MG63 (cell line): Measurements from ENCODE around the gene ANTXR1. TPM values are rescaled to one million over a fixed set of nuclear protein-coding genes. Genes with fewer than 3 reads are reported as not detected.

Source experiments
- DNase-seq: peaks from one replicate; pipeline ENCODE4 v3.0.0-alpha.2; 2020
- H3K27me3 ChIP-seq: fragments of 250-450 bp; sonication (Bioruptor Pico); 2 replicates; pipeline ENCODE4 v1.5.1; 2020; ENCODE audit warnings: mild to moderate bottlenecking, moderate library complexity
- H3K36me3 ChIP-seq: fragments of 250-450 bp; sonication (Bioruptor Pico); 2 replicates; pipeline ENCODE4 v1.5.1; 2020; ENCODE audit warnings: mild to moderate bottlenecking, moderate library complexity
- H3K4me3 ChIP-seq: fragments of 250-450 bp; sonication (Bioruptor Pico); 2 replicates; pipeline ENCODE4 v1.5.1; 2020; ENCODE audit warnings: mild to moderate bottlenecking, moderate library complexity
- H3K9me3 ChIP-seq: fragments of 250-450 bp; sonication (Bioruptor Pico); 2 replicates; pipeline ENCODE4 v1.5.1; 2020; ENCODE audit warnings: mild to moderate bottlenecking, moderate library complexity
- total RNA-seq: library from RNA; depleted of rRNA; stranded (reverse); fragments of >200 nt; shearing (Covaris generic); gene quantifications from 2 replicates; pipeline ENCODE4 v1.2.3, GENCODE V29; 2014; ENCODE audit warnings: low replicate concordance

Gene ANTXR1
- total RNA-seq, 1 experiment from 2014 or later = 48.6 TPM

GRCh38 chr2:69147841-69148533 lies 135.0 kb downstream of the ANTXR1 start:
- no peaks in the 10 kb centered on the region for H3K27me3 ChIP-seq
- peaks cover 32% of the 10 kb centered on the region for H3K36me3 ChIP-seq
- DNase-seq = no peak
- H3K4me3 ChIP-seq = no peak overlapping the region
- H3K9me3 ChIP-seq = no peaks in the 10 kb centered on the region

DNA sequence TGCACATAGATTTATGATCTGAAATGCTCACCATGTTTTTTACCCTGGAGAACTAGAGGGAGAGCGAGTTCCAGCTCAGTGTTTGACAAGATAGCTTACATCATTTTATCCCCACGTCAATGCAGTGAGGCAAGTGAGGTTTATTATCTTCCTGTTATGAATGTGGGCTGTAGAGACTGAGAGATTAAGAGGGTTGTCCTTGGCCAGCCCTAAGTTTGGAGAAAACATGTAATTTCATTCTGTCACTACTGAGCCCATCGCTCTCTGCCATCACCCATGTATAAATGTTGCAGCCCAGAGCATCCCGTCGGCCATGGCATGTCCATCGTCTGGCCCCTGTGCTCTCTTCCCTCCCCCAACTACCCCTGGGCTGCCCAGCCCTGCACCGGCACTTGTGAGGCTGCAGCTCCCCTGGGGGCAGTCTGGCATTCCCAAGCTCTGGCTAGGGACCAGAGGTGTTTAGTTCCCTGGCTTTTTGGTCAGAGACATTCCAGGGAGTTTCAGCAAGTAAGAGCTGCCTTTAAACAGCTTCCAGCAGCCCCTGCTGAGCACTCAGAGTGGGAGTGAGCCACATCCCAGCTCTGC lies 136.7 kb downstream of the ANTXR1 start:
- DNase-seq = peak; percentile 65
- Histone ChIP-seq H3K36me3 (peaks cover 41% of the 10 kb centered on the region), H3K4me3 (no peak overlapping the region), H3K27me3 (no peaks in the 10 kb centered on the region), H3K9me3 (no peaks in the 10 kb centered on the region)

DNA sequence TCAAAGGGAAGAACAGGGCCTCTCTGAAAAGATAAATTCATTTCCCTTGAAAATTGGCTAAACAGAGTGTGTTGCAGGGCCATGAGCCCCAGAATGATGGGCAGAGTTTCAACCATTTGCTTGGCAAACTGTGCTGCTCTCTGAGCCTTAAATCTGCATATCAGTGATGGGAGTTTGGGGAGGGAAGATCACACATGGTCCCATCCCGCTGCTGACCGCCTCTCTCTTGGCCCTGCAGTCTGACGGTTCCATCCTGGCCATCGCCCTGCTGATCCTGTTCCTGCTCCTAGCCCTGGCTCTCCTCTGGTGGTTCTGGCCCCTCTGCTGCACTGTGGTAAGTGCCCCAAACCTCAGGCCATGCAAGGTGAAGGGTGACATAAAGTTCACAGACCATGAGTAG lies 139.0 kb downstream of the ANTXR1 start:
- no peak for DNase-seq
- Histone ChIP-seq H3K9me3 (no peaks in the 10 kb centered on the region), H3K36me3 (peaks cover 32% of the 10 kb centered on the region), H3K27me3 (no peaks in the 10 kb centered on the region), H3K4me3 (no peak overlapping the region)

DNA sequence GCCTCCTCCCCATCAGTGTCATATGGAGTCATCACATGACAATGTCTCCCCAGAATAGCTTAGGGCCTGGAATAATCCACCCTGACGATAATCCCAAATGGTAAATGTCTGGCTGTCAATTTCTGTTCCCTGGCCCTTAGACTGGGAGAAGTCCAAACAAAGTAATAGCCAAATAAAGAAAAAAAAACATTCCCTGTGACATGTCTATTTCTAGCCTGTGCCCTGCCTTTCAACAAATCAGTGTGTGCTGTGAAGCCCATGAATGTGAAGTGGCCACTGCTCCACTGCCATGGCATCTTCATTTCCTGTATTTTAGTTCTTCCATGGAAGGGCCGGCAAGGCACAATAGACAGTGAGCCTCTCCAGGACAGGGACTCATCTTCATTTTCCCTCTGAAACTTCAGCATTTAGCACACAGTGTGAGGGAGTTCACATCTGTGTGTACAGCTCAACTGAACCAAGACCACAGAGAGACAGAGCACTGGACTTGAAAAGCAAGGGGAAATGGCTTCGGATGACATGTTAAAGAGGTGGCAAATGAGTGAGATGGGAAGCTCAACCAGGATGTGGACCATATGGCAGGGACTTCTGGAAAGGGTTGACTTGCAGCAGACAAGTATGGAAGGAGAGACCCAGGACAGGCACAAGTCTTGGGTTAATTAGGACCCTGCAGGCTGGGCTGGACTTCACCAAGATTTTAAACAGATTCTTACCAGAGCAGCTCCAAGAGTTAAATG lies 140.0 kb downstream of the ANTXR1 start:
- DNase-seq = no peak
- H3K9me3 ChIP-seq = no peaks in the 10 kb centered on the region
- H3K4me3 ChIP-seq = no peak overlapping the region
- peaks cover 37% of the 10 kb centered on the region for H3K36me3 ChIP-seq
- no peaks in the 10 kb centered on the region for H3K27me3 ChIP-seq

- Histone ChIP-seq H3K9me3 (no peaks in the 10 kb centered on the region), H3K27me3 (no peaks in the 10 kb centered on the region), H3K4me3 (no peak overlapping the region), H3K36me3 (peaks cover 37% of the 10 kb centered on the region)
- no peak for DNase-seq
These were observed 141.1 kb downstream of the ANTXR1 start for GRCh38 chr2:69154106-69154505.

GRCh38 chr2:69156624-69157023 lies 143.6 kb downstream of the ANTXR1 start:
- peaks cover 33% of the 10 kb centered on the region for H3K36me3 ChIP-seq
- H3K9me3 ChIP-seq = no peaks in the 10 kb centered on the region
- H3K27me3 ChIP-seq = no peaks in the 10 kb centered on the region
- DNase-seq = no peak
- H3K4me3 ChIP-seq = no peak overlapping the region

DNA sequence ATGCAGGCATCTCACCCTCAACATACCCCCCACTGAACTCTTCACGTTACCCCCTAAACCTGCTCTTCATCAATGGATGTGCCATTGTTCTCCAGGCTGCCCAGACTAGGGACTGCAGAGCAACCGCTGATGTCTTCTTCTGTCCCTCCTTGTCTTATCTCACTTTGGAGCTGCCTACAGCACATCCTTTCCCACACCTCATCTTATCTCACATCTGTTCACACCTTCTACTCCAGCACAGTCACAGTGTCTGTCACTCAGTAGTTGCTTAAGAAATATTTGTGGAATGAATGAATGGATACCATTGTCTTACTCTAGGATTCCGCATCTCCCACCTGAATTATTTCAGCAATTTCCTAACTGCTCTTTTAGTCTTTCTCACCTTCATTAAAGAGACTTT lies 144.5 kb downstream of the ANTXR1 start:
- Histone ChIP-seq H3K36me3 (peaks cover 27% of the 10 kb centered on the region), H3K4me3 (no peak overlapping the region), H3K9me3 (no peaks in the 10 kb centered on the region), H3K27me3 (no peaks in the 10 kb centered on the region)
- DNase-seq = no peak

DNA sequence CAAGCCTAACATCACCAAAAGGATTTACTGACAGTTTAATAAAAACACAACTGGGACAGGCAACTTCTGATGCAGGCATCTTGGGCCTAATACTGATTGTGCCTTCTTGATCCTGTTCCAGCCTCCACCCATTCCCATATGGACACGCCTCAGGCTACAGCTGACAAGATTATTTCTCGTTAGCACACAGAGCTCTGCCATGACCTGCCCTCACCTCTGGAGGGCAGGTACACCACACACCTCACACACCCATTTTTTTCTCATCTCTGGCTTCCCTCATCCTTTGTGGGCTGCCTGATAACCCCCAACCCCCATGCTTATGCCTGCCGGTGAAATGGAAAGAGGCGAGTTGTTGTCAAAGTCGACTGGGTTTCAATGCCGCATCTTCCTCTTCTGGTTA lies 147.0 kb downstream of the ANTXR1 start:
- no peaks in the 10 kb centered on the region for H3K27me3 ChIP-seq
- DNase-seq = no peak

DNA sequence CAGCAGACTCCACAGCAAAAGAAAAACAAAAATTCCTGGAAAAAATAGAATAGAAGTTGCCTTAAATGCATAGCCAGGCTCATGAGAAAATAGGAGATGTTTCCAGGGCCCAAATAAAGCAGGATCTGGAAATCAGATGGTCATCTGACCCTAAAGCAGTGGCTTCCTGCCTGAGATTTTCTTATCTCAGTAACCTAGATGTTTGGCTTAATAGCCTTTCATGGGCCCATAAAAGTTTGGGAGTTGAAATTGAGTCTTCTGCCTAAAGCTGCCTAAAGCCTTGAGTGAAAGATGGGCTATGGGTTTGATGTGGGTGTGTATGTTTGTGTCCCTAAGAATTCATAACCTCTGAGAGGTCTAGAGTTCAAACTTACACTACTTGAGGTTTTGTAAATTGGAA lies 149.1 kb downstream of the ANTXR1 start:
- DNase-seq = no peak
- peaks cover 28% of the 10 kb centered on the region for H3K36me3 ChIP-seq
- H3K9me3 ChIP-seq = no peaks in the 10 kb centered on the region
- no peak overlapping the region for H3K4me3 ChIP-seq
- no peaks in the 10 kb centered on the region for H3K27me3 ChIP-seq

More for the DNA sequence above, 147.0 kb downstream of the ANTXR1 start:
- no peak overlapping the region for H3K4me3 ChIP-seq
- H3K36me3 ChIP-seq = peaks cover 26% of the 10 kb centered on the region
- H3K9me3 ChIP-seq = no peaks in the 10 kb centered on the region

DNA sequence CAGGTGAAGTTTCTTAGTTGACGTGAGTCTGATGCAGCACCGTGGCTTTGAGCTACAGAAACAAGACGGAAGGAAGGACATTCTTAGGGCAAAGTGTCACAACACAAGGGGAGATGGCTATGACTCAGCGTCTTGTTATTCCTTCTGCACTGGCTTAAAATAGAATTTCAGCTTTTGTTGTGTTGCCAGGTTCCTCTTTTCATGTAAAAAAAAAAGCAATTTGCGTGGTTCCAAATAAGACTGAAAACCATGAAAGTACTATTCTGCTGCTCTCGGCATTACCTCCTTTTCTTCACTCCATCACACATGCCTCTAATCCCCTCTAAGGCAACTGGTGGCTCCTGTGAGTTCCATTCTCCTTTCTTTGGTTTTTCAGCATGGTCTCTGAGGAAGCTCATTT lies 150.1 kb downstream of the ANTXR1 start:
- Histone ChIP-seq H3K36me3 (peaks cover 23% of the 10 kb centered on the region), H3K4me3 (no peak overlapping the region)
- DNase-seq = no peak

GRCh38 chr2:69163556-69163955 lies 150.6 kb downstream of the ANTXR1 start:
- H3K4me3 ChIP-seq = no peak overlapping the region
- DNase-seq = no peak
- H3K36me3 ChIP-seq = peaks cover 23% of the 10 kb centered on the region
- H3K27me3 ChIP-seq = no peaks in the 10 kb centered on the region
- no peaks in the 10 kb centered on the region for H3K9me3 ChIP-seq

More for the DNA sequence above, 150.1 kb downstream of the ANTXR1 start:
- Histone ChIP-seq H3K27me3 (no peaks in the 10 kb centered on the region), H3K9me3 (no peaks in the 10 kb centered on the region)

DNA sequence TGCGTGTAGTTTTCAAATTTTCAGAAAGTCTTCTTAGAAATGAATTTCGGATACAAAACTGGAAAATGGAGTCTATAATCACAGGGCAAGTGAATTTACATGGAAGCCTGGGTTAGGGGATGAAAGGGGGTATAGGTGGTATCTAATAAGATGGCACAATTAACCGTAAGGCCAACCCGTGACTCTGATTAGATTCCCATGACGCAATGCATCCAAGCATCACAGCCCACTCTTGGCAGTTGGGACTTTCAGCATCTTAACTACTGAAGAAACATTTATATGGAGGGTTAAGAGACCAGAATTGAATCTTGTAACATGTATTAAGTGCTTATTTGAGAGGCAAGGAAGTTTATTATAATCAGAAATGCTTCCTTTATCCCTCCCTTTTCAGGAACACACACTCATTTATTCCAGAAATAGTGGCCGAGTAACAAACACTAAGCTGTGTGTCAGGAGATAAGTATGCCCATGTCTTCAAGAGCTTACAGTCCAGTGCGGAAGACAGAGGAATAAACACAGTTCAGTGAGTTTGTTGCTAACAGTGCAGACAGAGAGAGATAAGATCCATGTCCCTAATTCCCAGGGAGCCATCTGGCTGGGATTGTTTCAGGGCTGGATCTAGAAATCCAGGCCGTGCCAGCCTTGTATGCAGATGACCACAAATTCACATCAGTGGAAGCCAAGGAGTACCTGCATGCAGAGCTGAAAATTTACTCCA lies 151.2 kb downstream of the ANTXR1 start:
- Histone ChIP-seq H3K36me3 (peaks cover 23% of the 10 kb centered on the region), H3K9me3 (no peaks in the 10 kb centered on the region), H3K4me3 (no peak overlapping the region), H3K27me3 (no peaks in the 10 kb centered on the region)
- no peak for DNase-seq

- Histone ChIP-seq H3K36me3 (peaks cover 26% of the 10 kb centered on the region), H3K27me3 (no peaks in the 10 kb centered on the region), H3K9me3 (no peaks in the 10 kb centered on the region), H3K4me3 (no peak overlapping the region)
- no peak for DNase-seq
These were observed 152.3 kb downstream of the ANTXR1 start for GRCh38 chr2:69165091-69165880.

GRCh38 chr2:69166465-69166811 lies 153.5 kb downstream of the ANTXR1 start:
- DNase-seq = no peak
- no peaks in the 10 kb centered on the region for H3K27me3 ChIP-seq
- peaks cover 29% of the 10 kb centered on the region for H3K36me3 ChIP-seq

GRCh38 chr2:69166812-69167468 lies 154.0 kb downstream of the ANTXR1 start:
- no peak for DNase-seq
- peaks cover 29% of the 10 kb centered on the region for H3K36me3 ChIP-seq
- H3K27me3 ChIP-seq = no peaks in the 10 kb centered on the region

More at GRCh38 chr2:69166465-69166811, 153.5 kb downstream of the ANTXR1 start:
- H3K4me3 ChIP-seq = no peak overlapping the region
- H3K9me3 ChIP-seq = no peaks in the 10 kb centered on the region

GRCh38 chr2:69167469-69167822 lies 154.5 kb downstream of the ANTXR1 start:
- no peak for DNase-seq
- no peak overlapping the region for H3K4me3 ChIP-seq
- no peaks in the 10 kb centered on the region for H3K9me3 ChIP-seq
- peaks cover 29% of the 10 kb centered on the region for H3K36me3 ChIP-seq
- H3K27me3 ChIP-seq = no peaks in the 10 kb centered on the region

More at GRCh38 chr2:69166812-69167468, 154.0 kb downstream of the ANTXR1 start:
- Histone ChIP-seq H3K4me3 (no peak overlapping the region), H3K9me3 (no peaks in the 10 kb centered on the region)
